IMR-90 (cell line): ENCODE measurements around the gene NOC2L. TPM values are rescaled to one million over a fixed set of nuclear protein-coding genes. Genes with fewer than 3 reads are reported as not detected.

Source experiments
- ATAC-seq: fragments of 200-7000 bp; cut with Tn5 transposase; 2 replicates; pipeline ENCODE4 v1.9.1; 2020; ENCODE audit warnings: low read depth, mild to moderate bottlenecking, moderate library complexity
- BruUV-seq: library from RNA; stranded (reverse); fragments of 400-500 nt; replicated peaks from 2 replicates; lab custom pipeline; 2021; lab: Mats Ljungman, UMichigan
- CTCF ChIA-PET: fragments of 300-600 bp; formaldehyde crosslinking; extraction: SDS; loops from one replicate; lab custom pipeline; 2021; ENCODE audit warnings: antibody characterized with exemption; lab: Yijun Ruan, JAX
- POLR2A ChIA-PET: fragments of 300-600 bp; sonication (Branson Sonifier 250); formaldehyde crosslinking; loops from one replicate; lab custom pipeline; 2022; ENCODE audit warnings: antibody characterized with exemption; ENCODE audit not compliant: unreplicated experiment; lab: Charles Lee
- DNase-seq: peaks from one replicate; pipeline ENCODE4 v3.0.0; 2013
- H2AFZ ChIP-seq: replicated peaks from 2 replicates; pipeline ENCODE3; 2013; ENCODE audit warnings: low read length, mild to moderate bottlenecking; ENCODE audit not compliant: poor library complexity
- H2AK5ac ChIP-seq: 2 replicates; pipeline ENCODE4 v1.6.1; 2013; ENCODE audit warnings: low read depth, low read length, inconsistent platforms
- H2AK9ac ChIP-seq: replicated peaks from 2 replicates; pipeline ENCODE3; 2013; ENCODE audit warnings: mild to moderate bottlenecking, low read depth, low read length, moderate library complexity; ENCODE audit not compliant: poor library complexity
- H2BK120ac ChIP-seq: 2 replicates; pipeline ENCODE4 v1.6.1; 2013; ENCODE audit warnings: low read depth, low read length, inconsistent platforms
- H2BK15ac ChIP-seq: 3 replicates; pipeline ENCODE4 v1.6.1; 2013; ENCODE audit warnings: low read depth, low read length, inconsistent platforms
- H2BK20ac ChIP-seq: 2 replicates; pipeline ENCODE4 v1.6.1; 2013; ENCODE audit warnings: low read depth, mild to moderate bottlenecking, inconsistent platforms, low read length, moderate library complexity
- H2BK5ac ChIP-seq: 2 replicates; pipeline ENCODE4 v1.6.1; 2013; ENCODE audit warnings: mild to moderate bottlenecking, low read depth, low read length, inconsistent platforms; ENCODE audit not compliant: poor library complexity, severe bottlenecking
- H3K14ac ChIP-seq: replicated peaks from 2 replicates; pipeline ENCODE4 v1.6.1; 2013; ENCODE audit warnings: low read depth, low read length, inconsistent platforms
- H3K18ac ChIP-seq: 2 replicates; pipeline ENCODE4 v1.6.1; 2013; ENCODE audit warnings: low read depth, low read length, control low read depth
- H3K23ac ChIP-seq: 2 replicates; pipeline ENCODE4 v1.6.1; 2013; ENCODE audit warnings: low read depth, low read length, inconsistent platforms
- H3K27ac ChIP-seq: 2 replicates; pipeline ENCODE4 v1.5.1; 2013; ENCODE audit warnings: mild to moderate bottlenecking, control low read depth, low read length; ENCODE audit not compliant: insufficient read depth
- H3K27me3 ChIP-seq: 2 replicates; pipeline ENCODE4 v1.6.1; 2013; ENCODE audit warnings: low read length; ENCODE audit not compliant: control insufficient read depth, insufficient read depth
- H3K36me3 ChIP-seq: 2 replicates; pipeline ENCODE4 v1.6.1; 2013; ENCODE audit warnings: low read length, mixed read lengths; ENCODE audit not compliant: control insufficient read depth, insufficient read depth
- H3K4ac ChIP-seq: 2 replicates; pipeline ENCODE4 v1.6.1; 2013; ENCODE audit warnings: low read depth, low read length, inconsistent platforms
- H3K4me1 ChIP-seq: 2 replicates; pipeline ENCODE4 v1.6.1; 2013; ENCODE audit warnings: low read length, mixed read lengths; ENCODE audit not compliant: control insufficient read depth, insufficient read depth
- H3K4me2 ChIP-seq: 2 replicates; pipeline ENCODE4 v1.6.1; 2013; ENCODE audit warnings: low read depth, mild to moderate bottlenecking, control low read depth, low read length, moderate library complexity
- H3K4me3 ChIP-seq: 2 replicates; pipeline ENCODE4 v1.5.1; 2013; ENCODE audit warnings: low read depth, mild to moderate bottlenecking, control low read depth, low read length, moderate library complexity; ENCODE audit not compliant: insufficient read depth
- H3K56ac ChIP-seq: 2 replicates; pipeline ENCODE4 v1.6.1; 2013; ENCODE audit warnings: low read length, inconsistent platforms; ENCODE audit not compliant: insufficient read depth; ENCODE audit errors: extremely low read depth
- H3K79me1 ChIP-seq, 2 experiments: 2 replicates each; pipeline ENCODE4 v1.6.1; 2013; ENCODE audit warnings: low read length in 2 of 2, inconsistent platforms in 1 of 2, low read depth in 1 of 2
- H3K9ac ChIP-seq: 2 replicates; pipeline ENCODE4 v1.6.1; 2013; ENCODE audit warnings: low read depth, low read length, control low read depth
- H3K9me1 ChIP-seq: 2 replicates; pipeline ENCODE4 v1.6.1; 2013; ENCODE audit warnings: low read length, inconsistent platforms; ENCODE audit not compliant: insufficient read depth
- H3K9me3 ChIP-seq: 2 replicates; pipeline ENCODE4 v1.6.1; 2013; ENCODE audit warnings: low read length; ENCODE audit not compliant: control insufficient read depth, insufficient read depth
- H4K20me1 ChIP-seq: 2 replicates; pipeline ENCODE4 v1.6.1; 2013; ENCODE audit warnings: low read length, inconsistent platforms; ENCODE audit not compliant: insufficient read depth
- H4K5ac ChIP-seq: 2 replicates; pipeline ENCODE4 v1.6.1; 2013; ENCODE audit warnings: mild to moderate bottlenecking, low read depth, low read length, control low read depth
- H4K8ac ChIP-seq, 2 experiments: 2 replicates each; pipeline ENCODE4 v1.6.1; 2013; ENCODE audit warnings: low read depth in 2 of 2, low read length in 2 of 2, control low read depth in 1 of 2, inconsistent platforms in 1 of 2
- H4K91ac ChIP-seq: 2 replicates; pipeline ENCODE4 v1.6.1; 2013; ENCODE audit warnings: low read depth, low read length, inconsistent platforms; ENCODE audit not compliant: insufficient read depth
- BHLHE40 ChIP-seq: fragments of 150-350 bp; IDR thresholded peaks from 2 replicates; pipeline ENCODE4 v1.6.1; 2016; ENCODE audit warnings: mild to moderate bottlenecking, low read depth, low read length
- CEBPB ChIP-seq: IDR thresholded peaks from 2 replicates; pipeline ENCODE4 v1.6.1; 2012; ENCODE audit warnings: low read depth, low read length, improper control_type of control experiment
- CHD1 ChIP-seq: IDR thresholded peaks from 2 replicates; pipeline ENCODE4 v1.6.1; 2012; ENCODE audit warnings: low read depth, low read length, improper control_type of control experiment
- ELK1 ChIP-seq: fragments of 150-350 bp; IDR thresholded peaks from 2 replicates; pipeline ENCODE4 v1.6.1; 2016; ENCODE audit warnings: low read depth, mild to moderate bottlenecking, low read length, moderate library complexity, borderline replicate concordance
- MAZ ChIP-seq: IDR thresholded peaks from 2 replicates; pipeline ENCODE4 v1.6.1; 2012; ENCODE audit warnings: low read depth, mild to moderate bottlenecking, low read length, improper control_type of control experiment, moderate library complexity, borderline replicate concordance
- NFE2L2 ChIP-seq: fragments of 150-350 bp; IDR thresholded peaks from 2 replicates; pipeline ENCODE4 v1.6.1; 2016; ENCODE audit warnings: low read depth, mild to moderate bottlenecking, low read length
- POLR2A ChIP-seq: IDR thresholded peaks from 2 replicates; pipeline ENCODE4 v1.6.1; 2012; ENCODE audit warnings: mild to moderate bottlenecking, low read depth, low read length
- RAD21 ChIP-seq: IDR thresholded peaks from 2 replicates; pipeline ENCODE4 v1.6.1; 2012; ENCODE audit warnings: low read length, improper control_type of control experiment
- RCOR1 ChIP-seq: IDR thresholded peaks from 2 replicates; pipeline ENCODE4 v1.6.1; 2012; ENCODE audit warnings: mild to moderate bottlenecking, low read length, improper control_type of control experiment; ENCODE audit not compliant: insufficient replicate concordance
- whole genome bisulfite sequencing, 2 experiments: methylation state at CpG; one replicate each; pipeline versions ENCODE4 v1.1.5 to v1.1.7; 2013; ENCODE audit warnings: missing lambda C conversion rate in 2 of 2; ENCODE audit not compliant: insufficient read length in 1 of 2; ENCODE audit errors: extremely low coverage in 2 of 2; 5-methylcytosine and 5-hydroxymethylcytosine counted together
- dilution Hi-C: fragments of 300-500 bp; cut with HindIII; formaldehyde crosslinking; loops from one replicate; pipeline ENCODE4 v1.14.3; 2018; ENCODE audit warnings: low sequenced_read_pairs; ENCODE audit not compliant: unreplicated experiment
- in situ Hi-C: fragments of 300-500 bp; cut with MboI; formaldehyde crosslinking; loops from 3 replicates; pipeline ENCODE4 v1.14.3; 2019; ENCODE audit warnings: low sequenced_read_pairs, inconsistent platforms, mixed read lengths
- intact Hi-C: fragments of 100-400 bp; cut with micrococcal nuclease; formaldehyde crosslinking; loops from 2 replicates; pipeline ENCODE4 v1.10.0; 2022
- polyA plus RNA-seq, 3 experiments: library from polyadenylated mRNA; depleted of rRNA; stranded (reverse); fragments of >200 nt; gene quantifications; 2 replicates each; pipeline ENCODE4 v1.2.3, GENCODE V29; 2012; ENCODE audit warnings: low replicate concordance in 1 of 3
- total RNA-seq: library from RNA; depleted of rRNA; stranded (reverse); fragments of >200 nt; gene quantifications from 2 replicates; pipeline ENCODE4 v1.2.3, GENCODE V29; 2012
- TF ChIP-seq, protein P1 (sequence below): fragments of 150-350 bp; IDR thresholded peaks from 2 replicates; pipeline ENCODE4 v1.6.1; 2017; ENCODE audit warnings: mild to moderate bottlenecking, antibody characterized with exemption, low read length, low read depth

Gene NOC2L
- total and polyA plus RNA-seq, 2 of the 4 experiments (the other 2 are of a cell fraction), result 74.2 to 106 TPM

DNA sequence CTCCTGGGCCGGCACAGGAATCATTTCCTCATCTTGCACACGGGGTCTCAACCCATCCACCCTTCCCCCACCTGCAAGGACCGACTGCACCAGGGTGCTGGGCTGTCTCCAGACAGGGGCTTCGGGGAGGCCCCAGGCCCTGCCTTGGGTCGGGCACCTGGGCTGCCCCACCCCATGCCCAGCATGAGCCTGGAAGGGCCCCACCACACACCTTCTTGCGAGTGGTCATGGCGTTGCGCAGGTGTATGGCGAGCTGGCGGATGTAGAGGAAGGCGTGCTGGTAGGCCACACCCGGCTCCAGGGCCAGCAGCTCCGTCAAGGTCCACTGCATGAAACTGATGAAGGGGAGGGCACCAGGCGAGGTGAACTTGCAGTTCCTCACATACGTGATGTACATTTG lies 6.9 kb downstream of the NOC2L start:
- BruUV-seq, result no TSS peak
- Histone ChIP-seq H2BK5ac (no peak overlapping the region), H3K4me1 (no peaks in the 10 kb centered on the region), H3K9me1 (peaks cover 7% of the 10 kb centered on the region), H2AK9ac (no peak overlapping the region), H2BK120ac (no peak overlapping the region), H4K91ac (no peak overlapping the region), H2BK15ac (no peak overlapping the region), H3K56ac (no peak overlapping the region), H4K20me1 (peaks cover 18% of the 10 kb centered on the region), H3K9me3 (no peaks in the 10 kb centered on the region), H3K27me3 (no peaks in the 10 kb centered on the region), H4K8ac (no peak overlapping the region), H3K9ac (no peak overlapping the region), H3K18ac (no peak overlapping the region), H2AFZ (no peak overlapping the region), H4K5ac (no peak overlapping the region), H3K27ac (no peak overlapping the region), H3K79me1 (peaks cover 9 to 38% of the 10 kb centered on the region in 2 experiments), H3K4me2 (no peak overlapping the region), H3K14ac (no peak overlapping the region), H3K4ac (no peak overlapping the region), H2BK20ac (no peak overlapping the region), H3K4me3 (no peak overlapping the region), H3K36me3 (peaks cover 85% of the 10 kb centered on the region), H2AK5ac (no peak overlapping the region), H3K23ac (no peak overlapping the region)
- POLR2A ChIA-PET, result interaction anchor here (0.6 kb wide), 1 partner anchor 12 kb away, joined by 3 read pairs; no protein-coding TSS in a partner anchor
- TF ChIP-seq RAD21 (no peak), POLR2A (no peak), NFE2L2 (no peak), CEBPB (no peak), ELK1 (no peak), RCOR1 (no peak), CHD1 (no peak), BHLHE40 (no peak), MAZ (no peak)
- TF ChIP-seq, protein P1, sequence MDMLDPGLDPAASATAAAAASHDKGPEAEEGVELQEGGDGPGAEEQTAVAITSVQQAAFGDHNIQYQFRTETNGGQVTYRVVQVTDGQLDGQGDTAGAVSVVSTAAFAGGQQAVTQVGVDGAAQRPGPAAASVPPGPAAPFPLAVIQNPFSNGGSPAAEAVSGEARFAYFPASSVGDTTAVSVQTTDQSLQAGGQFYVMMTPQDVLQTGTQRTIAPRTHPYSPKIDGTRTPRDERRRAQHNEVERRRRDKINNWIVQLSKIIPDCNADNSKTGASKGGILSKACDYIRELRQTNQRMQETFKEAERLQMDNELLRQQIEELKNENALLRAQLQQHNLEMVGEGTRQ, result no peak
- ATAC-seq (no peak), DNase-seq (no peak)
- intact Hi-C loops, result no loop called here
- dilution Hi-C loops, result no loop called here
- in situ Hi-C loops, result no loop called here
- CTCF ChIA-PET, result no interaction called here
- WGBS, 2 experiments, result no CpG with 5 or more reads among the region's 15 CpGs
